ENCODE results near the gene BHLHA15.

- TF ChIP-seq CTCF (IDR thresholded peaks at IDR 0.05 in 8 of 11, conservative IDR thresholded peaks at IDR 0.05 in 3 of 11), result no peak
- TF ChIP-seq POLR2A (IDR thresholded peaks at IDR 0.05), result no peak
These were observed 12.9 kb downstream of the BHLHA15 start for GRCh38 chr7:98223898-98224700.

All from spleen (tissue), 7 donors.